GM12878 (cell line): ENCODE data around the gene SPRYD3.

Experiments
- ASH2L ChIP-seq: fragments of 300-600, 200-600 bp; sonication (generic); IDR thresholded peaks from 2 replicates; pipeline ENCODE4 v1.6.1; 2017; ENCODE audit warnings: low read depth, mild to moderate bottlenecking, borderline replicate concordance
- ATF7 ChIP-seq: fragments of 450-650 bp; IDR thresholded peaks from 2 replicates; pipeline ENCODE4 v1.6.1; 2016; ENCODE audit warnings: low read depth, mild to moderate bottlenecking
- CHD2 ChIP-seq: IDR thresholded peaks from 2 replicates; pipeline ENCODE4 v1.6.1; 2011; ENCODE audit warnings: low read depth, low read length, improper control_type of control experiment, borderline replicate concordance
- EP300 ChIP-seq, 2 experiments: fragments of 150-350 bp in 1 of 2; IDR thresholded peaks; 2 replicates each; pipeline ENCODE4 v1.6.1; 2011 to 2012; ENCODE audit warnings: low read depth in 2 of 2, low read length in 2 of 2, borderline replicate concordance in 1 of 2, improper control_type of control experiment in 1 of 2, inconsistent platforms in 1 of 2; ENCODE audit not compliant: control insufficient read depth in 1 of 2
- ETV6 ChIP-seq, 2 experiments: fragments of 450-650 bp in 1 of 2; IDR thresholded peaks in 1 of 2; conservative IDR thresholded peaks in 1 of 2; 2 replicates each; pipeline ENCODE4 v1.6.1; 2014; ENCODE audit warnings: antibody characterized with exemption in 1 of 2, borderline replicate concordance in 1 of 2, low read depth in 1 of 2, mild to moderate bottlenecking in 1 of 2, moderate library complexity in 1 of 2
- GATAD2B ChIP-seq: fragments of 450-650 bp; conservative IDR thresholded peaks from 2 replicates; pipeline ENCODE4 v1.6.1; 2017; ENCODE audit warnings: low read depth, mild to moderate bottlenecking, moderate library complexity
- RAD21 ChIP-seq: IDR thresholded peaks from 2 replicates; pipeline ENCODE4 v1.6.1; 2011; ENCODE audit warnings: mild to moderate bottlenecking, low read depth, low read length, moderate library complexity; ENCODE audit not compliant: insufficient read depth
- RCOR1 ChIP-seq: conservative IDR thresholded peaks from 2 replicates; pipeline ENCODE4 v1.6.1; 2012; ENCODE audit warnings: low read depth, low read length, improper control_type of control experiment
- SMARCA5 ChIP-seq: fragments of 450-650 bp; IDR thresholded peaks from 2 replicates; pipeline ENCODE4 v1.6.1; 2017; ENCODE audit warnings: mild to moderate bottlenecking
- TCF12 ChIP-seq: IDR thresholded peaks from 2 replicates; pipeline ENCODE4 v1.6.1; 2011; ENCODE audit warnings: low read depth, mild to moderate bottlenecking, low read length
- ZZZ3 ChIP-seq: IDR thresholded peaks from 2 replicates; pipeline ENCODE4 v1.6.1; 2011; ENCODE audit warnings: low read depth; ENCODE audit not compliant: control insufficient read depth, insufficient read length
- TF ChIP-seq, protein P1 (sequence below), 3 experiments: IDR thresholded peaks in 2 of 3; conservative IDR thresholded peaks in 1 of 3; 2 replicates each; pipeline ENCODE4 v1.5.1; 2011; ENCODE audit warnings: low read depth in 3 of 3, low read length in 3 of 3, mild to moderate bottlenecking in 3 of 3, control low read depth in 2 of 3, moderate library complexity in 2 of 3, inconsistent platforms in 1 of 3, mixed read lengths in 1 of 3; ENCODE audit not compliant: control insufficient read depth in 2 of 3, insufficient read depth in 1 of 3; ENCODE audit errors: extremely low read depth in 1 of 3
- TF ChIP-seq, protein P2 (sequence below): IDR thresholded peaks from 2 replicates; pipeline ENCODE4 v1.6.1; 2011; ENCODE audit warnings: low read depth, low read length, improper control_type of control experiment, borderline replicate concordance

- no peak for TF ChIP-seq RAD21
- no peak for TF ChIP-seq TCF12
- TF ChIP-seq GATAD2B, result no peak
- TF ChIP-seq ZZZ3, result no peak
- TF ChIP-seq ETV6 (conservative IDR thresholded peaks at IDR 0.05 in 1 of 2, IDR thresholded peaks at IDR 0.05 in 1 of 2; ENCODE audit: borderline replicate concordance in 1 of 2, low read depth in 1 of 2), result no peak
- TF ChIP-seq, protein P1, sequence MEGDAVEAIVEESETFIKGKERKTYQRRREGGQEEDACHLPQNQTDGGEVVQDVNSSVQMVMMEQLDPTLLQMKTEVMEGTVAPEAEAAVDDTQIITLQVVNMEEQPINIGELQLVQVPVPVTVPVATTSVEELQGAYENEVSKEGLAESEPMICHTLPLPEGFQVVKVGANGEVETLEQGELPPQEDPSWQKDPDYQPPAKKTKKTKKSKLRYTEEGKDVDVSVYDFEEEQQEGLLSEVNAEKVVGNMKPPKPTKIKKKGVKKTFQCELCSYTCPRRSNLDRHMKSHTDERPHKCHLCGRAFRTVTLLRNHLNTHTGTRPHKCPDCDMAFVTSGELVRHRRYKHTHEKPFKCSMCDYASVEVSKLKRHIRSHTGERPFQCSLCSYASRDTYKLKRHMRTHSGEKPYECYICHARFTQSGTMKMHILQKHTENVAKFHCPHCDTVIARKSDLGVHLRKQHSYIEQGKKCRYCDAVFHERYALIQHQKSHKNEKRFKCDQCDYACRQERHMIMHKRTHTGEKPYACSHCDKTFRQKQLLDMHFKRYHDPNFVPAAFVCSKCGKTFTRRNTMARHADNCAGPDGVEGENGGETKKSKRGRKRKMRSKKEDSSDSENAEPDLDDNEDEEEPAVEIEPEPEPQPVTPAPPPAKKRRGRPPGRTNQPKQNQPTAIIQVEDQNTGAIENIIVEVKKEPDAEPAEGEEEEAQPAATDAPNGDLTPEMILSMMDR (IDR thresholded peaks at IDR 0.05 in 2 of 3, conservative IDR thresholded peaks at IDR 0.05 in 1 of 3; ENCODE audit: control insufficient read depth in 2 of 3, extremely low read depth in 1 of 3, insufficient read depth in 1 of 3, low read depth in 3 of 3, low read length in 3 of 3), result no peak
- no peak for TF ChIP-seq RCOR1
- no peak for TF ChIP-seq EP300 (IDR thresholded peaks at IDR 0.05; ENCODE audit: borderline replicate concordance in 1 of 2, control insufficient read depth in 1 of 2, low read depth in 2 of 2, low read length in 2 of 2)
- TF ChIP-seq ASH2L, result no peak
- TF ChIP-seq SMARCA5, result no peak
- TF ChIP-seq ATF7, result no peak
- no peak for TF ChIP-seq CHD2
- TF ChIP-seq, protein P2, sequence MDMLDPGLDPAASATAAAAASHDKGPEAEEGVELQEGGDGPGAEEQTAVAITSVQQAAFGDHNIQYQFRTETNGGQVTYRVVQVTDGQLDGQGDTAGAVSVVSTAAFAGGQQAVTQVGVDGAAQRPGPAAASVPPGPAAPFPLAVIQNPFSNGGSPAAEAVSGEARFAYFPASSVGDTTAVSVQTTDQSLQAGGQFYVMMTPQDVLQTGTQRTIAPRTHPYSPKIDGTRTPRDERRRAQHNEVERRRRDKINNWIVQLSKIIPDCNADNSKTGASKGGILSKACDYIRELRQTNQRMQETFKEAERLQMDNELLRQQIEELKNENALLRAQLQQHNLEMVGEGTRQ, result no peak
Observed at GRCh38 chr12:53042607-53043454, 36.4 kb downstream of the SPRYD3 start.
